H9 (cell line): ENCODE measurements around the gene AHDC1. TPM values are rescaled to one million over a fixed set of nuclear protein-coding genes. Genes with fewer than 3 reads are reported as not detected.

Source experiments
- DNase-seq: peaks from one replicate; pipeline ENCODE4 v3.0.0-alpha.2; 2017
- H2AFZ ChIP-seq: one replicate; pipeline ENCODE4 v1.6.1; 2013; ENCODE audit warnings: mild to moderate bottlenecking, low read length, control low read depth, moderate library complexity
- H2AK5ac ChIP-seq: 2 replicates; pipeline ENCODE4 v1.6.1; 2013; ENCODE audit warnings: low read length, control low read depth, mixed read lengths; ENCODE audit not compliant: insufficient read length
- H2BK120ac ChIP-seq: one replicate; pipeline ENCODE4 v1.6.1; 2013; ENCODE audit warnings: low read depth, mild to moderate bottlenecking, low read length, control low read depth, inconsistent platforms; ENCODE audit not compliant: poor library complexity, severe bottlenecking
- H2BK12ac ChIP-seq: 2 replicates; pipeline ENCODE4 v1.6.1; 2013; ENCODE audit warnings: low read length, control low read depth, mixed read lengths, low read depth; ENCODE audit not compliant: insufficient read length
- H2BK15ac ChIP-seq: 2 replicates; pipeline ENCODE4 v1.6.1; 2013; ENCODE audit warnings: low read depth, low read length, control low read depth
- H2BK20ac ChIP-seq: one replicate; pipeline ENCODE4 v1.6.1; 2013; ENCODE audit warnings: low read depth, mild to moderate bottlenecking, low read length, control low read depth, inconsistent platforms; ENCODE audit not compliant: poor library complexity, severe bottlenecking
- H2BK5ac ChIP-seq: 2 replicates; pipeline ENCODE4 v1.6.1; 2013; ENCODE audit warnings: low read length, control low read depth, mixed read lengths; ENCODE audit not compliant: insufficient read length
- H3K14ac ChIP-seq: 2 replicates; pipeline ENCODE4 v1.6.1; 2013; ENCODE audit warnings: low read length, control low read depth; ENCODE audit not compliant: insufficient read depth
- H3K18ac ChIP-seq: 2 replicates; pipeline ENCODE4 v1.6.1; 2013; ENCODE audit warnings: low read depth, mild to moderate bottlenecking, mixed read lengths, low read length, control low read depth; ENCODE audit not compliant: insufficient read length
- H3K23ac ChIP-seq: 2 replicates; pipeline ENCODE4 v1.6.1; 2013; ENCODE audit warnings: low read length, control low read depth, mixed read lengths, low read depth; ENCODE audit not compliant: insufficient read length
- H3K23me2 ChIP-seq: 2 replicates; pipeline ENCODE4 v1.6.1; 2013; ENCODE audit warnings: low read depth, mild to moderate bottlenecking, mixed read lengths, low read length, control low read depth; ENCODE audit not compliant: insufficient read length, poor library complexity, severe bottlenecking
- H3K27ac ChIP-seq: 2 replicates; pipeline ENCODE4 v1.5.1; 2013; ENCODE audit warnings: low read length, control low read depth, mixed read lengths, low read depth; ENCODE audit not compliant: insufficient read length
- H3K27me3 ChIP-seq: 2 replicates; pipeline ENCODE4 v1.6.1; 2013; ENCODE audit warnings: low read length, control low read depth, inconsistent platforms; ENCODE audit not compliant: insufficient read depth
- H3K4ac ChIP-seq: 2 replicates; pipeline ENCODE4 v1.6.1; 2013; ENCODE audit warnings: low read depth, mild to moderate bottlenecking, control low read depth, inconsistent platforms, low read length, moderate library complexity
- H3K4me1 ChIP-seq: 2 replicates; pipeline ENCODE4 v1.6.1; 2013; ENCODE audit warnings: low read length, control low read depth, inconsistent platforms; ENCODE audit not compliant: insufficient read depth
- H3K4me2 ChIP-seq: 2 replicates; pipeline ENCODE4 v1.6.1; 2013; ENCODE audit warnings: low read length, control low read depth, mixed read lengths; ENCODE audit not compliant: insufficient read length, insufficient read depth
- H3K56ac ChIP-seq: 2 replicates; pipeline ENCODE4 v1.6.1; 2013; ENCODE audit warnings: low read depth, mild to moderate bottlenecking, mixed read lengths, low read length, control low read depth; ENCODE audit not compliant: insufficient read length
- H3K79me1 ChIP-seq: 2 replicates; pipeline ENCODE4 v1.6.1; 2013; ENCODE audit warnings: low read depth, mild to moderate bottlenecking, moderate library complexity, low read length, control low read depth, inconsistent platforms; ENCODE audit not compliant: insufficient read depth, poor library complexity, severe bottlenecking
- H3K79me2 ChIP-seq: 2 replicates; pipeline ENCODE4 v1.6.1; 2013; ENCODE audit warnings: low read length, control low read depth, inconsistent platforms; ENCODE audit not compliant: insufficient read depth
- H3K9ac ChIP-seq: 2 replicates; pipeline ENCODE4 v1.6.1; 2013; ENCODE audit warnings: low read length, control low read depth, mixed read lengths; ENCODE audit not compliant: insufficient read length; ENCODE audit errors: extremely low read depth
- H3K9me3 ChIP-seq: one replicate; pipeline ENCODE4 v1.6.1; 2013; ENCODE audit warnings: low read depth, low read length, inconsistent platforms; ENCODE audit not compliant: control insufficient read depth
- H3T11ph ChIP-seq: one replicate; pipeline ENCODE4 v1.6.1; 2013; ENCODE audit warnings: mild to moderate bottlenecking, low read length, control low read depth, inconsistent platforms
- H4K20me1 ChIP-seq: one replicate; pipeline ENCODE4 v1.6.1; 2013; ENCODE audit not compliant: control insufficient read depth, insufficient read length, insufficient read depth
- H4K5ac ChIP-seq: 2 replicates; pipeline ENCODE4 v1.6.1; 2013; ENCODE audit warnings: low read depth, mild to moderate bottlenecking, mixed read lengths, low read length, control low read depth; ENCODE audit not compliant: insufficient read length
- H4K8ac ChIP-seq: replicated peaks from 2 replicates; pipeline ENCODE4 v1.6.1; 2013; ENCODE audit warnings: low read length, control low read depth, mixed read lengths, low read depth; ENCODE audit not compliant: insufficient read length
- H4K91ac ChIP-seq: 2 replicates; pipeline ENCODE4 v1.6.1; 2013; ENCODE audit warnings: low read depth, mild to moderate bottlenecking, moderate library complexity, mixed read lengths, low read length, control low read depth; ENCODE audit not compliant: insufficient read length
- H3K27ac Mint-ChIP-seq, 3 experiments: 2 replicates in 2 of 3; 3 replicates in 1 of 3; pipeline ENCODE4 v1.8.0; 2020 to 2021; ENCODE audit warnings: mixed read lengths in 3 of 3, mild to moderate bottlenecking in 1 of 3, moderate library complexity in 1 of 3
- H3K27me3 Mint-ChIP-seq: 2 replicates; pipeline ENCODE4 v1.8.0; 2021; ENCODE audit warnings: low read depth, mild to moderate bottlenecking, moderate library complexity, mixed read lengths
- H3K36me3 Mint-ChIP-seq, 3 experiments: 2 replicates in 2 of 3; 3 replicates in 1 of 3; pipeline ENCODE4 v1.8.0; 2020 to 2021; ENCODE audit warnings: low read depth in 3 of 3, mixed read lengths in 3 of 3; ENCODE audit not compliant: insufficient read depth in 1 of 3
- H3K4me1 Mint-ChIP-seq, 2 experiments: 2 replicates each; pipeline ENCODE4 v1.8.0; 2020; ENCODE audit warnings: mixed read lengths in 2 of 2
- H3K4me3 Mint-ChIP-seq, 2 experiments: 2 replicates in 1 of 2; 3 replicates in 1 of 2; pipeline ENCODE4 v1.8.0; 2020 to 2021; ENCODE audit warnings: mild to moderate bottlenecking in 2 of 2, mixed read lengths in 2 of 2, moderate library complexity in 1 of 2
- H3K9me3 Mint-ChIP-seq, 2 experiments: 2 replicates in 1 of 2; 3 replicates in 1 of 2; pipeline ENCODE4 v1.8.0; 2020; ENCODE audit warnings: mild to moderate bottlenecking in 2 of 2, mixed read lengths in 2 of 2, moderate library complexity in 1 of 2
- WGBS: extraction: QIAGEN DNeasy Blood & Tissue Kit; methylation state at CpG from one replicate; pipeline ENCODE4 v1.1.7; 2013; ENCODE audit warnings: missing lambda C conversion rate, low lambda C conversion rate, mixed read lengths; ENCODE audit not compliant: insufficient read length; ENCODE audit errors: extremely low coverage; 5-methylcytosine and 5-hydroxymethylcytosine counted together
- total RNA-seq: library from RNA; stranded (reverse); gene quantifications from 2 replicates; pipeline ENCODE4 v1.2.1, GENCODE V29; 2021
- TF ChIP-seq, protein P1 (sequence below): fragments of 200-600 bp; sonication (generic); conservative IDR thresholded peaks from 3 replicates; pipeline ENCODE4 v1.8.0; 2021; ENCODE audit warnings: antibody characterized with exemption, mild to moderate bottlenecking

AHDC1 gene
- total RNA-seq, 1 experiment from 2014 or later = 29.4 TPM

GRCh38 chr1:27616441-27616840 lies 12.5 kb upstream of the AHDC1 start:
- H3K9me3 Mint-ChIP-seq = no peaks in the 10 kb centered on the region
- Histone ChIP-seq H3K23me2 (peaks cover 6% of the 10 kb centered on the region), H4K91ac (no peak overlapping the region), H2AFZ (no peak overlapping the region), H3K4me1 (no peaks in the 10 kb centered on the region), H3K23ac (no peak overlapping the region), H3K79me1 (no peaks in the 10 kb centered on the region), H3K18ac (no peak overlapping the region), H2AK5ac (no peak overlapping the region), H4K8ac (no peak overlapping the region), H3K9me3 (no peaks in the 10 kb centered on the region), H3K56ac (no peak overlapping the region), H4K5ac (no peak overlapping the region), H3K27me3 (no peaks in the 10 kb centered on the region), H3K9ac (no peak overlapping the region), H3K14ac (no peak overlapping the region), H3K4ac (no peak overlapping the region), H2BK15ac (no peak overlapping the region), H4K20me1 (no peaks in the 10 kb centered on the region), H3T11ph (no peak overlapping the region), H3K27ac (no peak overlapping the region), H3K79me2 (no peaks in the 10 kb centered on the region), H2BK20ac (no peak overlapping the region), H3K4me2 (no peak overlapping the region), H2BK5ac (no peak overlapping the region), H2BK12ac (no peak overlapping the region), H2BK120ac (no peak overlapping the region)
- peak overlapping the region in 1 of 2 experiments; percentile 30; a peak in 1 of 5 replicates for H3K4me3 Mint-ChIP-seq
- no peaks in the 10 kb centered on the region for H3K36me3 Mint-ChIP-seq
- peaks cover 21 to 24% of the 10 kb centered on the region in 2 experiments for H3K4me1 Mint-ChIP-seq
- no peak overlapping the region for H3K27ac Mint-ChIP-seq
- no CpG with 5 or more reads among the region's 2 CpGs for WGBS
- H3K27me3 Mint-ChIP-seq = peaks cover 27% of the 10 kb centered on the region
- TF ChIP-seq, protein P1, sequence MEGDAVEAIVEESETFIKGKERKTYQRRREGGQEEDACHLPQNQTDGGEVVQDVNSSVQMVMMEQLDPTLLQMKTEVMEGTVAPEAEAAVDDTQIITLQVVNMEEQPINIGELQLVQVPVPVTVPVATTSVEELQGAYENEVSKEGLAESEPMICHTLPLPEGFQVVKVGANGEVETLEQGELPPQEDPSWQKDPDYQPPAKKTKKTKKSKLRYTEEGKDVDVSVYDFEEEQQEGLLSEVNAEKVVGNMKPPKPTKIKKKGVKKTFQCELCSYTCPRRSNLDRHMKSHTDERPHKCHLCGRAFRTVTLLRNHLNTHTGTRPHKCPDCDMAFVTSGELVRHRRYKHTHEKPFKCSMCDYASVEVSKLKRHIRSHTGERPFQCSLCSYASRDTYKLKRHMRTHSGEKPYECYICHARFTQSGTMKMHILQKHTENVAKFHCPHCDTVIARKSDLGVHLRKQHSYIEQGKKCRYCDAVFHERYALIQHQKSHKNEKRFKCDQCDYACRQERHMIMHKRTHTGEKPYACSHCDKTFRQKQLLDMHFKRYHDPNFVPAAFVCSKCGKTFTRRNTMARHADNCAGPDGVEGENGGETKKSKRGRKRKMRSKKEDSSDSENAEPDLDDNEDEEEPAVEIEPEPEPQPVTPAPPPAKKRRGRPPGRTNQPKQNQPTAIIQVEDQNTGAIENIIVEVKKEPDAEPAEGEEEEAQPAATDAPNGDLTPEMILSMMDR = peak; percentile 56
- DNase-seq = no peak
